ENCODE measurements around the gene SNED1.

GRCh38 chr2:240953426-240954410 lies 44.7 kb upstream of the SNED1 start:
- TF ChIP-seq CTCF (conservative IDR thresholded peaks at IDR 0.05) (no peak), EZH2 (IDR thresholded peaks at IDR 0.05; ENCODE audit: low read depth) (no peak)

All from PC-9 (cell line).